Activated naive CD8-positive, alpha-beta T cell treated with anti-CD3 and anti-CD28 coated beads, Interleukin-2, amount 10 ng/mL, durations not matched to agents 7 days and 5 days (primary cell): ENCODE data around the gene CD151. TPM values are rescaled to one million over a fixed set of nuclear protein-coding genes. Genes with fewer than 3 reads are reported as not detected.

Source experiments
- ATAC-seq: fragments of 150-1000 bp; cut with Tn5 transposase; one replicate; pipeline ENCODE4 v1.10.0; 2021; ENCODE audit warnings: low read depth, moderate library complexity
- POLR2A ChIA-PET: fragments of 350-600 bp; sonication (Branson Sonifier 250); formaldehyde crosslinking; loops from one replicate; lab custom pipeline; 2021; ENCODE audit warnings: antibody characterized with exemption; lab: Charles Lee
- DNase-seq: peaks from one replicate; pipeline ENCODE4 v3.0.0; 2021
- H3K27ac Mint-ChIP-seq: one replicate; pipeline ENCODE4 v1.8.0; 2022; ENCODE audit warnings: mild to moderate bottlenecking, mixed read lengths
- H3K27me3 Mint-ChIP-seq: one replicate; pipeline ENCODE4 v1.8.0; 2022; ENCODE audit warnings: mild to moderate bottlenecking, moderate library complexity, mixed read lengths
- H3K36me3 Mint-ChIP-seq: one replicate; pipeline ENCODE4 v1.8.0; 2021; ENCODE audit warnings: mild to moderate bottlenecking, mixed read lengths
- H3K4me1 Mint-ChIP-seq: one replicate; pipeline ENCODE4 v1.8.0; 2021; ENCODE audit warnings: mixed read lengths
- H3K4me3 Mint-ChIP-seq: one replicate; pipeline ENCODE4 v1.8.0; 2022; ENCODE audit warnings: mild to moderate bottlenecking, moderate library complexity, mixed read lengths
- H3K9me3 Mint-ChIP-seq: one replicate; pipeline ENCODE4 v1.8.0; 2021; ENCODE audit warnings: mixed read lengths
- total RNA-seq, 2 experiments: library from RNA; stranded (reverse); gene quantifications; one replicate each; pipeline ENCODE4 v1.2.3, GENCODE V29; 2021

Gene CD151
- total RNA-seq, 2 experiments from 2014 or later = 36.4 to 37.4 TPM

DNA sequence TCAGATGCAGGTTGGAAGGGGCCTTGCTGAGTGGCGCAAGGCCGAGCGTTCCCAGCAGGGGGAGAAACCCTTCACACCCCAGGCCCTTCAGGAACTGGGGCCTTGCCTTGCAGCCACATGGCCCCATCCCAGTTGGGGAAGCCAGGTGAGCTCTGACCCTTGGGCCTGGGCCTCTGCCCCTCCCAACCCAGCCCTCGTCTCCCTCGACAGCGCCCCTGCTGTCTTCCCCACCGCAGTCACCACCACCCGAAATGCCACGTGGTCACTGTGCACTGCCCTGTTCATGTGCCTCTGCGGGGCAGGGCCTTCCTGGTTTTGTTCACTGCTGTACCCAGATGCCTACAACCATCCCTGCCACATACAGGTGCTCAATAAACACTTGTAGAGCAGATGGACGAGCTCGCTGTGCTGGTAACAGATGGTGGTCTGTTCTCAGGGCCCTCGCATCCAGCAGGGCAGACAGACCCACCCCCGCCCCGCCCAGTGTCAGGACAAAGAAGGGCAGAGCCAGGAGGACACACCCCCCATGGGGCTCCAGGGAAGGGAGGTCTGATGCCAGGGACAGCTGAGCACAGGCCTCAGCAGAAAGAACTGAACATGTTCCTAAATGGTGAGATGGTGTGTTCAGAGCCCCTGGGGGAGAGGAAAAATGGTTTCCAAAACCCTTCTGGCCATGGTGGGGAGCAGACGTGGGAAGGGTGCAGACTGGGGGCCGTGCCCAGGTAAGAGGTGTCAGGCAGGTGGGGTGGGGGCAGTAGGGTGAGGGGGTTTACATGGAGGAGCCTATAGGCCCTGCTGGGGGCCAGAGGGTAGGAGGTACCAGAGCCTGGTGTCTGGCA lies 5.9 kb downstream of the CD151 start:
- H3K36me3 Mint-ChIP-seq = peaks cover 6% of the 10 kb centered on the region
- ATAC-seq (no peak), DNase-seq (no peak)
- H3K27me3 Mint-ChIP-seq = no peaks in the 10 kb centered on the region
- POLR2A ChIA-PET = interaction anchor here (0.6 kb wide), 1 partner anchor 28 kb away, joined by 3 read pairs; no protein-coding TSS in a partner anchor
- H3K4me3 Mint-ChIP-seq = no peak overlapping the region
- no peak overlapping the region for H3K27ac Mint-ChIP-seq
- peaks cover 12% of the 10 kb centered on the region for H3K4me1 Mint-ChIP-seq
- no peaks in the 10 kb centered on the region for H3K9me3 Mint-ChIP-seq

DNA sequence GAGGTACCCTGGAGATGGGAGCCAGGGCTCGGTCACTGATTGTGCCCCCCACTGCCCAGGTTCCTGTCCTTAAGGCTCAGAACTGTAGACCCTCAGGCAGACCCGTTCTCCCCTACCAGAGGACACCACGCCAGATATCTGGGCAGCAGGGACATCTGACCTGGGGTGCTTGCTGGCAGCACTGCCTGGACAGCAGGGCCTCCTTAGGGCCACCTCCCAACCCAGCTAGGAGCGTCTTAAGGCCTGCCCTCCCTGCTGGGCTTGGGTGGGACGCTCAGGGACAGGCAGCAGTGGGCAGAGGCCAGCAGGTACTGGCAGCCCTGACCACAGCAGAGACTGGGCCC lies 6.5 kb downstream of the CD151 start:
- POLR2A ChIA-PET = no interaction called here
- H3K4me3 Mint-ChIP-seq = no peak overlapping the region
- no peak overlapping the region for H3K27ac Mint-ChIP-seq
- no peaks in the 10 kb centered on the region for H3K9me3 Mint-ChIP-seq
- ATAC-seq (no peak), DNase-seq (no peak)
- no peaks in the 10 kb centered on the region for H3K27me3 Mint-ChIP-seq
- peaks cover 6% of the 10 kb centered on the region for H3K36me3 Mint-ChIP-seq
- peaks cover 12% of the 10 kb centered on the region for H3K4me1 Mint-ChIP-seq

DNA sequence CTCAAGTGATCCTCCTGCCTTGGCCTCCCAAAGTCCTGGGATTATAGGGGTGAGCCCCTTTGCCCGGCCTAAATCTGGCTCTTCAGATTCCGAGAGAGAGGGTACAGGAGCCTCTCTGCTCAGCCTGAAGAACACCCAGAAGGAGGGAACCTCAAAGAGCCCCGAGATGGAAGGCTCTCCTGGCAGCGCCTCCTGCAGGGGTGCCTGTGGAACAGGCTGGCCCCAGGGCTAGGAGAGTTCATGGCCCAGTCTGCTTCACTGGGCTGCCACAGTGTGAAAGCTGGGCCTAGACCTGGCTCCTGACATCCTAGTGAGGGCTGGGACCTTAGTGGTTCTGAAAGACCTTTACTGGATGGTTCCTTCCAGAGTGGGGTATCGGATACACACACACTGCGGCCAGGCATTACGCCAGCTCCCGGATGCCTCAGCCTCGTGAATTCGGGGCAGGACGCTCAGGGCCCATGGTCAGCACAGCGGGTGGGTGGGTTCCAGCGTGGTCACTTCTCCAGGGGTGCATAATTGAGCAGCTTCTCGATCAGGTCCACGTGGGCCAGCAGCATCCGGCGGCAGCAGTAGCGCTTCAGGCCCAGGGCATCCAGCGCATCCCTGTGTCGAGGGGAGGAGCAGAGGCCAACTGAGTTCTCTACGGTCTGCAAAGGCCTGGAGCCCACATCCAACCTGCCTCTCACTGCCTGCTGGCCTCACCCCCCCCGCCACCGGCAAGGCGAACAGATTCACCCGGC lies 7.3 kb downstream of the CD151 start:
- peaks cover 6% of the 10 kb centered on the region for H3K36me3 Mint-ChIP-seq
- ATAC-seq (no peak), DNase-seq (no peak)
- H3K4me3 Mint-ChIP-seq = peak overlapping the region; percentile 86
- H3K9me3 Mint-ChIP-seq = no peaks in the 10 kb centered on the region
- no peak overlapping the region for H3K27ac Mint-ChIP-seq
- peaks cover 10% of the 10 kb centered on the region for H3K4me1 Mint-ChIP-seq
- H3K27me3 Mint-ChIP-seq = no peaks in the 10 kb centered on the region
- POLR2A ChIA-PET = interaction anchor here (1.3 to 4.8 kb wide), 2 partner anchors 10 to 21 kb away, joined by 8 to 67 read pairs; partner anchors contain the start of genes CD151, CRACR2B and PNPLA2

DNA sequence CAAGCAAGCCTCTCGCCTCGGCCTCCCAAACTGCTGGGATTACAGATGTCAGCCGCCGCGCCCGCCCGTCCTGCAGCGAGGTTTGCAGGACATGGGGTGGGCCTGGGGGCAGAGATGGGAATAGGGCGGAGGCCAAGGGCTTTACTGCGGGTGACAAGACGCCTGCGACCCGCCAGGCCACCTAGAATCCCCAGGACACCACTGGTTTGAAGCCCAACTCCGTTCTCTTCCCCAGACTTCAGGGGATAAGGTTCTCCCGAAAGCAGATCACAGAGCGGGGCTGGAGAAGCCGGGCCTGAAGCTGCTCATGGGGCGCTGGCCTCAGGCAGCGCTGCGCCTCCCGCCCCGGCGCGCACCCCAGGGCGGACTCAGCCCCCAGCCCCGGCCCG lies 9.2 kb downstream of the CD151 start:
- H3K27me3 Mint-ChIP-seq = no peaks in the 10 kb centered on the region
- H3K27ac Mint-ChIP-seq = peak overlapping the region; percentile 82
- H3K36me3 Mint-ChIP-seq = peaks cover 6% of the 10 kb centered on the region
- H3K4me3 Mint-ChIP-seq = peak overlapping the region; percentile 86
- DNase-seq (no peak), ATAC-seq (peak; percentile 37)
- no peaks in the 10 kb centered on the region for H3K9me3 Mint-ChIP-seq
- peaks cover 12% of the 10 kb centered on the region for H3K4me1 Mint-ChIP-seq
- POLR2A ChIA-PET = interaction anchor here (0.5 to 4.8 kb wide), 6 partner anchors 12 to 951 kb away, joined by 3 to 67 read pairs (median 7); partner anchors contain the start of genes CD151, CRACR2B and PNPLA2

DNA sequence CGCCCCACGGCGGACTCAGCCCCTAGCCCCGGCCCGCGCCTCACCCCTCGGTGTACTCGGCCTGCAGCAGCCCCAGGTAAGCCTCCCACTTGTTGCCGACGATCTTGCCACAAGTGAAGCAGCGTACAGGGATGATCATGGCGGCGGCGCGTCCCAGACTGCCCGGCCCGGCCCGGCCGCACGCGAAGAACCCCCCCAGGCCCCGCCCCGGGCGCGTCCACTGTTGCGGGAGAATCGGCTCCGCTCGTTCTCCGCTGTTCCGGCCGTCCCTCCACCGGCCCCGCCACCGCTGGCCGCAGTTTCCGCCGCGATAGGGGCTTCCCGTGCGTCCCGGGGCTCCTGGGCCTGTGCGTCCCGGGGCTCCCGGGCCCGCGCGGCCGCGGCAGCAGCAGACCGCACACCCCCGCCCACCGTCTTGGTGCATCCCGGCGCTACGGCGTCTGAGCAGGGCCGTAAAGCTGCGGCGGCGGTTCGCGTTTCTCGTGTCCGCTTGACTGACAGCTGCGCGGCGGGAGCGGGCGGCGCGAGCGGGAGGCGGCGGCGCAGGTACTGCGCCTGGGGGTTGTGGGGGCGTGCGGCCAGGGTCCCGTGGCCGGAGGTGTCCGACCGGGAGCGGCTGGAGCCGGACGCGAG lies 9.7 kb downstream of the CD151 start, which contains the start of the genes POLR2L and TSPAN4:
Gene POLR2L (minus strand): TSS at position 160 of the 633 bp plus-strand sequence. CDS start 21 bp downstream, at position 139.
Gene TSPAN4 (plus strand): TSS at position 483 of the 633 bp plus-strand sequence. CDS start 7,453 bp downstream, outside the sequence.
- ATAC-seq = peak; percentile 73
- Mint-ChIP-seq H3K27ac (peak within 1 kb of the TSS; percentile 82), H3K27me3 (no peaks in the 10 kb centered on the region), H3K36me3 (peaks cover 6% of the 10 kb centered on the region), H3K4me1 (peaks cover 12% of the 10 kb centered on the region), H3K4me3 (peak within 1 kb of the TSS; percentile 87), H3K9me3 (no peaks in the 10 kb centered on the region)
- peak; percentile 94 for DNase-seq
- POLR2A ChIA-PET = interaction anchor here (0.6 to 4.8 kb wide), 9 partner anchors 12 to 1011 kb away, joined by 3 to 67 read pairs (median 5); partner anchors contain the start of genes CD151, CHID1, CRACR2B and LSP1

DNA sequence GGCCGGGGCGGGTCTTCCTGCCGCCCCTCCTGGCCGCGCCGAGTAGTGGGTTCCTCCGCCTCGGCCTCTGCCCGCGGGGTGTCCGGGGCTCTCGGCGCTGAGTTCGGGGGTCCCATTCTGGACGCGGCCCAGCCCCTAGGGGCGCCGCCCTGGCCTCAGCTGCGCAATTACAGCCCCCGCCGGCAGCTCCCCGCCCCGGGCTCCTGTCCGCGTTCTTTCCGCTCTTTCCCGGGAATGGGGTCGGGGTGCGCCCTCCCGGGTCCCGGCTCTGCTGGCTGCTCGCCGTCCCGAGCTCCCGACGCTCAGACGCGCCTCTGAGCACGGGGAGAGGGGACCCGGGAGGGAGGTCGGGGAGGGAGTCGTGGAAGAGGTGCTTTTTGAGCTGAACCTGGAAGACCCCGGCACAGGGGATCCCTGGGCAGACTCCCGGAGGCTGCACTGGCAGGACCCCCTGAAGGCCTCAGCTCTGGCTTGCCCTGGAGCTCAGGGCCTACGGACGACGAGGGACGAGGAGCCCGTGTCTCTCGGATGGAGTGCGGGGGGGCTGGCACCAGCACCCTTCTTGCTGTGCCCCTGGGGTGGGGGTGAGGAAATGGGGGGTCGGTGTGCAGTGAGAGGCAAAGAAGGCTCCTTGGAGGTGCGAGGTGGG lies 10.5 kb downstream of the CD151 start:
- POLR2A ChIA-PET = interaction anchor here (1.0 to 4.8 kb wide), 7 partner anchors 13 to 1010 kb away, joined by 3 to 67 read pairs (median 7); partner anchors contain the start of genes CD151, CHID1, CRACR2B and LSP1
- Mint-ChIP-seq H3K9me3 (no peaks in the 10 kb centered on the region), H3K4me3 (peak overlapping the region; percentile 87), H3K27ac (peak overlapping the region; percentile 76), H3K27me3 (no peaks in the 10 kb centered on the region), H3K4me1 (peaks cover 12% of the 10 kb centered on the region), H3K36me3 (peaks cover 6% of the 10 kb centered on the region)
- DNase-seq (no peak), ATAC-seq (no peak)

DNA sequence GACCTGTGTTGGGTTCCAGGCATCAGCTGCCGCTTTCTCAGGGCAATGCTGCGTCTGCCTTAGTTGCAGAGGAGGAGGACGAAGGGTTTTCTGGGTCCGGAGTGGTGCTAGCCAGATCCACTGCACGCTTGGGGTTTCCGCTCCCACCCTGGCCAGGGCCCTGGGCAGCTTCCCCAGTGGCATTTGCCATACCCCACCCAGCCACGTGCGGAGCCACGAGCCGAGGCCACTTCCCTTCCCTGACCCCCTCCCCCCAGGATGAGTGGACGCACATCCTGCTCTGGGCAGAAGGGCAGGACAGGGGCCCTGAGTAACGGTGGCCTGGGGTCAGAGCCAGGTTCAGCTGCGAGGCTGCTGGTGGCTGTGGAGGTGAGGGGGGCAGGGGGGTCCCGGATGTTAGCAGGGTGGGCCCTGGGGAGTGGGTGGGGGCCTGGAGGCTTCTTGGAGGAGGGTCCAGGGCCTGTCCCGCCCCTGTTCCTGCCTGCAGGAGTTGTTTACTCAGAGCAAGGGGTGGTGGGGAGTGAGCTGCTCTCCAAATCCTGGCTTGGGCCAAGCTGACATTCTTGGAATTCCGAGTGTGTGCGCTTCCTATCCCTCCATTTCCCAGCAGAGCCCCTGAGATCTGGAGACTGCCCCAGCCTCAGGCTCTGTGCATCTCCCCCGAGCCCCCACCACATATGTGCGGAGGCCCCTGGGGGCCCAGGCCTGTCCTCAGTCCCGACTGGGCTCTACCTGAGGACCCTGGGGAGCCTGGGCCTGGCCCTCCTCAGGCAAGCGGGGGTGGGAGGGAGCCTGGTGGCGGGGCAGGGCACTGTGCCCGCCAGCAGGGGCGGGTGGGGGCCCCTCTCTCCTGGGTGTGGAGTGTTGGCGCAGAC lies 11.3 kb downstream of the CD151 start:
- Mint-ChIP-seq H3K27me3 (peaks cover 4% of the 10 kb centered on the region), H3K36me3 (peaks cover 3% of the 10 kb centered on the region), H3K4me3 (peak overlapping the region; percentile 87), H3K9me3 (no peaks in the 10 kb centered on the region), H3K27ac (peak overlapping the region; percentile 76), H3K4me1 (peaks cover 16% of the 10 kb centered on the region)
- POLR2A ChIA-PET = interaction anchor here (1.0 to 4.8 kb wide), 6 partner anchors 14 to 1009 kb away, joined by 3 to 67 read pairs (median 8); partner anchors contain the start of genes CD151, CHID1, CRACR2B and LSP1
- ATAC-seq (no peak), DNase-seq (no peak)

DNA sequence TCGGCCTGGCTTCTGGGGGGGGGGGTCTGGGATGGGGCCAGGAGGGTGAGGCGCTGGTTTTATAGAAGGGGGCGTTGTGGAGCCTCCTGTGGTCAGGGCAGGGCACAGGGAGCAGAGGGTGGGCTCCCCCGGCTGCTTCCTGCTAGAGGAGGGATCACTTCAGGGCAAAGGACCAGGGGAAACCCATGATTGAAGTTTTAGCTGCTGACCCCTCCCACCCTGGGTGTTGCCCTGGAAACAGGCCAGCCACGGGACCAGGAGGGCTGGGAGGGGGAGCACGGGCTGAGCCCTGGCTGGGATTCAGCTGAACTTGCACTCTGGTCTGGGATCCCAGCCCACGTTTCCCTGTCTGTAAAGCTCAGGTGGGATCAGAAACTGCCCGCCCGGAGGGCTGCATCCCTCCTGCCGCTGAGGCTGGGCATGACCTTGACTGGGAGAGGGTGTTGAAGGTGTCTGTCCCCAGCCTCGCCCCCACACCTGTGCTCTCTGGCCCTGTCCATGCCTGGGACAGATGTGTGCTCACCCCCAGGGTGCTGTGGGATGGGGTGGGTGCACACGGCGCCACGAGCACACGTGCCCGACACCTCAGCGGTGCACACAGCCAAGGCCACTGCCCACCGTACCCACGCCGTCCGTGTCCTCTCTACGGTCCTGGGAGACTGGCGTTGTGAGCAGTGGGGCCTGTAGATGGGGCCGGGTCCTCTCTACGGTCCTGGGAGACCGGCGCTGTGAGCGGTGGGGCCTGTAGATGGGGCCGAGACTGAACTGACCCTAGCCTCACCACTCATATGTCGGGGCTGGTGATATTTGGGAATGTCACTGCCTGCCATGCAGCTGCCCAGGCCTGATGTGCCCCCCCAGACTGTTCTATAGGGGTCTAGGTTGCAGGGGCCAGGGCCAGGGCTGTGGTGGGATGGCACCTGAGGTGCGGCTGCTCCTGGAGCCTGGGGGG lies 12.2 kb downstream of the CD151 start:
- no peak overlapping the region for H3K4me3 Mint-ChIP-seq
- DNase-seq = no peak

DNA sequence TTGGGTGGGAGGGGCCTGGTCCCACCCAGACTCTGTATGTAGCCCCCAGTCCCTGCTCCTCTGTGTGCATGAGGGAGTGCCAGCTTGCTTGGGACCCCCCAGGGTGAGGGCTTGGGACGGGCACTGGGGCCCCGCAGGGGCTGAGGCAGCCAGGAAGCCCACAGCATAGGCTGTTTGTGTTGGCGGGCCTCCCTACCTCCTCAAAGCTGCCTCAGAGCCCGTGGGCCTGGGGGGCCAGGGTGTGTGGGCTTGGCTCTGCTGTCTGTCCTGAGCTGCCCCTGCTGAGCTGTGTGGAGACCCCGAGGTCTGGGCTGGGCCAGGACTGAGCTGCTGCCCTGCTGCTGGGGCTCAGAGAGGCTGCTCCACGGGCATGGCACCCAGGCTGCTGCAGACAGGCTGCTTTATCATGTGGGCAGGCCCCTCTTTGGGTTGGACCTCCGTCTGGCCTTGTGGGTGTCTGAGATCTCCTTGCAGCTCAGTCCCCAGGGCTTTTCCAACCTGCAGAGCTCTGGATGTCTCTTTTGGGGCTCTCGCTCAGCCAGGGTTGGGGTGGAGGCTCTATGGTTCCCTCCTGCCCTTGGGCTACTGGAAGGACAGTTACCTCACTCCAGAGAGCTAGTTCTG lies 13.2 kb downstream of the CD151 start:
- Mint-ChIP-seq H3K36me3 (no peaks in the 10 kb centered on the region), H3K9me3 (no peaks in the 10 kb centered on the region), H3K27ac (no peak overlapping the region), H3K27me3 (peaks cover 6% of the 10 kb centered on the region), H3K4me1 (peaks cover 11% of the 10 kb centered on the region), H3K4me3 (no peak overlapping the region)
- no peak for DNase-seq
- POLR2A ChIA-PET = no interaction called here
- ATAC-seq = no peak

More for the DNA sequence above, 12.2 kb downstream of the CD151 start:
- Mint-ChIP-seq H3K36me3 (peaks cover 3% of the 10 kb centered on the region), H3K4me1 (peaks cover 16% of the 10 kb centered on the region), H3K9me3 (no peaks in the 10 kb centered on the region), H3K27ac (no peak overlapping the region), H3K27me3 (peaks cover 6% of the 10 kb centered on the region)
- ATAC-seq = no peak
- POLR2A ChIA-PET = interaction anchor here (3.1 kb wide), 1 partner anchor 26 kb away, joined by 17 read pairs; the partner anchor contains the start of gene PNPLA2

DNA sequence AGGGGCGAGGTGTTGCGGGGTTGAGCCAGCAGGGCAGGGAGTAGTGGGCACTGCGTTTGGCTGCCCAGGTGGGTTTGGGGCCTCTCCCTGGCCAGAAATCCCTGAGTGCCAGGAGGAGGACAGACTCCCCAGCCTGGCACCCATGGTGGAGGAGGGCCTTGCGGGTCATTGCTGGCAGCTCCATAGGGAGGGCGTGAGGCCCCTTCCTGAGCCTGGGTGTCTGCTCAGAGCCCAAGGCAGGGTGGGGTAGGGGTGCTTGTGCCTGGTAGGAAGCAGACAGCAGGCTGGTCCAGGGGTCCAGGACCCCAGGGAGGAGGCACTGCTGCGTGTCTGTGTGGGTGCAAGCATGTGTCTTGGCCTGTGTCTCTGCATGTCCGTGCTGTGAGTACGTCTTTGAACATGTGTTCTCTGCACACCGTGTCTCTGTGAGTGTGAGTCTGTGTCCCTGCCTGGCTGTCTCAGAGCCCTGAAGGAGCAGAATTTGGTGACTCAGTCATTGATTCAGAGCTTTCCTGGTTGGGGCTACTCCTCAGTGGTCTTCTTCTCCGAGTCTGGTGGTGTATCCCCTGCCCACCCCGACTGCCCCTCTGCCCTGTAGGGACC lies 13.8 kb downstream of the CD151 start:
- no peaks in the 10 kb centered on the region for H3K9me3 Mint-ChIP-seq
- ATAC-seq = no peak
- peaks cover 6% of the 10 kb centered on the region for H3K27me3 Mint-ChIP-seq
- DNase-seq = no peak
- POLR2A ChIA-PET = interaction anchor here (0.5 kb wide), 1 partner anchor 84 kb away, joined by 4 read pairs; no protein-coding TSS in a partner anchor
- H3K36me3 Mint-ChIP-seq = no peaks in the 10 kb centered on the region
- peaks cover 11% of the 10 kb centered on the region for H3K4me1 Mint-ChIP-seq
- no peak overlapping the region for H3K27ac Mint-ChIP-seq
- no peak overlapping the region for H3K4me3 Mint-ChIP-seq
